GM18951 (cell line): ENCODE results near the gene ABCC1.

Experiments
- POLR2A ChIP-seq: IDR thresholded peaks from 4 replicates; pipeline ENCODE4 v1.6.1; 2011; ENCODE audit warnings: mild to moderate bottlenecking; ENCODE audit not compliant: insufficient read length, insufficient read depth; ENCODE audit errors: extremely low read depth
- in situ Hi-C: fragments of 300-500 bp; cut with MboI; formaldehyde crosslinking; loops from one replicate; pipeline ENCODE4 v1.12.0; 2022; ENCODE audit warnings: low sequenced_read_pairs, mixed read lengths, inconsistent platforms; ENCODE audit not compliant: unreplicated experiment

Gene ABCC1

GRCh38 chr16:16032271-16032979 is 83.0 kb downstream of the ABCC1 start:
- in situ Hi-C loops: no loop called here

GRCh38 chr16:16033208-16033717 is 83.8 kb downstream of the ABCC1 start:
- no peak for TF ChIP-seq POLR2A
- in situ Hi-C loops: no loop called here

More at GRCh38 chr16:16032271-16032979, 83.0 kb downstream of the ABCC1 start:
- no peak for TF ChIP-seq POLR2A

GRCh38 chr16:16036359-16036792 is 87.0 kb downstream of the ABCC1 start:
- in situ Hi-C loops: no loop called here

GRCh38 chr16:16037521-16037920 is 88.1 kb downstream of the ABCC1 start:
- no peak for TF ChIP-seq POLR2A
- in situ Hi-C loops: no loop called here

More at GRCh38 chr16:16036359-16036792, 87.0 kb downstream of the ABCC1 start:
- no peak for TF ChIP-seq POLR2A

GRCh38 chr16:16037970-16038369 is 88.6 kb downstream of the ABCC1 start:
- no peak for TF ChIP-seq POLR2A
- in situ Hi-C loops: no loop called here

- in situ Hi-C loops: no loop called here
- no peak for TF ChIP-seq POLR2A
Observed at GRCh38 chr16:16038950-16039349, 89.5 kb downstream of the ABCC1 start.

- no peak for TF ChIP-seq POLR2A
- in situ Hi-C loops: no loop called here
Observed at GRCh38 chr16:16041196-16041892, 91.9 kb downstream of the ABCC1 start.

- in situ Hi-C loops: no loop called here
- no peak for TF ChIP-seq POLR2A
Observed at GRCh38 chr16:16042076-16042475, 92.7 kb downstream of the ABCC1 start.

- in situ Hi-C loops: no loop called here
- no peak for TF ChIP-seq POLR2A
Observed at GRCh38 chr16:16045296-16045695, 95.9 kb downstream of the ABCC1 start.

GRCh38 chr16:16045879-16046278 is 96.5 kb downstream of the ABCC1 start:
- TF ChIP-seq POLR2A: no peak
- in situ Hi-C loops: no loop called here

GRCh38 chr16:16047761-16048160 is 98.3 kb downstream of the ABCC1 start:
- TF ChIP-seq POLR2A: no peak
- in situ Hi-C loops: no loop called here

GRCh38 chr16:16048904-16049582 is 99.6 kb downstream of the ABCC1 start:
- in situ Hi-C loops: no loop called here
- no peak for TF ChIP-seq POLR2A

GRCh38 chr16:16050106-16050505 is 100.7 kb downstream of the ABCC1 start:
- in situ Hi-C loops: no loop called here
- no peak for TF ChIP-seq POLR2A
